GM12891 (cell line): Measurements from ENCODE around the gene PDE6B.

Experiments used
- POLR2A ChIP-seq: IDR thresholded peaks from 2 replicates; pipeline ENCODE4 v1.6.1; 2011; ENCODE audit warnings: low read depth, low read length, control low read depth
- POU2F2 ChIP-seq: IDR thresholded peaks from 2 replicates; pipeline ENCODE4 v1.6.1; 2011; ENCODE audit warnings: low read depth, mild to moderate bottlenecking, control low read depth, low read length, moderate library complexity
- SPI1 ChIP-seq: IDR thresholded peaks from 2 replicates; pipeline ENCODE4 v1.6.1; 2011; ENCODE audit warnings: low read depth, low read length, control low read depth

DNA sequence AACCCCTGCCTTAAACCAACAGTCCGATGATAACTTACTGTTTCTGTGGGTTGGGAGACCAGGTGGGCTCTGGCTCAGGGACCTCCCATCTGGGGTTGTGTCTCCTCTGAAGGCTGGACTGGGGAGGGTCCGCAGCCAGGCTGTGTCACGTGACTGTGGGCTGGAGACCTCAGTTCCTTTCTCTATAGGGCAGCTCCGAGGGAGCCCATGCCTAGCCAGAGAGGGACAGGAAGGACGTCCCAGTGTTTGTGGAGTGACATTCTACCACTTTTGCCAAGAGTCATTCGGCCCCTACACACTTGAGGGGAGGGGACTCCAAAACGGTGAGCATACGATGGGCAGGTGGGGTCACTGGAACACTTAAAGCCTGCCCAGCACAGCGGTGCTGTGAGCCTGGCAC, 84.7 kb downstream of the PDE6B start:
- TF ChIP-seq POU2F2: no peak
- no peak for TF ChIP-seq SPI1
- TF ChIP-seq POLR2A: no peak
